ENCODE results near the gene IMPDH2.
A peak's percentile ranks its signal among the peaks of the same experiment; 100 is the strongest.
"Not testable (repeated sequence)": the region's sequence is repeated elsewhere in the genome, so short reads cannot be mapped to it uniquely, and the experiment has no call there.

The IMPDH2 gene

DNA sequence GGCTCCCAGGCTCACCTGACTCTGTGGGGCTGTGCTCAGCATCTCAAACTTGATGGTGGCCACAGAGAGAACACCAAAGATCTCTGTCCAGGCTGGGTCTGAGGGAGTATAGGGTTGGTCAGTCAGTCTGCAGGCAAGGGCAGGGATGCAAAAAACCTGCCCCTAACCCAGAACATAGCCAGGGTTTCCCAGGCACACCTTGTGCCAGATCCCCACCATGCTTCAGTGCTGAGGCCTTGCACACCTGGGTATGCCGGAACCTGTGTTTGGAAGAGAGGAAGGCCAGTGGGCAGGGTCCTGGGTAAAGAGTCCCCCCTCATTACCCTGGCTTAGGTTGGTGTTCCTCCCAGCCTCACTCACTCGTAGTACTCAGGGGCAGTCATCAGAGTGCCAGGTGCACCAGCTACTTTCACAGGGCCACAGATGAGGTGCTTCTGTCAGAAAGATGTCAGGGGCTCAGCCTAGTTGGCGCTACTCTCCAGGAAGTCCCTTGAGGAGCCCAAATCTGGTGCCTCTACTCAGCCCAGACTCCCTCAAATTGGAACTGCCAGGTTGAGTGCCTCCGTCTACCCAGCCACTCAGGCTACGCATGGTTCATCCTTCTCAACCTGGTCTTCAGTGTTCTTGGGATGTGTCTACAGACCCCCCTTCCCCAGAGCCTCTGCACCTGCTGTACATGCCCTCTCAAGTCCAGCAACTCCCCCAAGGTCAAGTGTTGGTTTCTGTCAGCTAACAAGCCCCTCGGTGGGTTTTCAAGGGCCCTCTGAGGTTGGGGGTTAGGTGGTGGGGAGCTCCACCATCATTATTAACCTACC is 12.6 kb downstream of the IMPDH2 start:
- Mint-ChIP-seq H3K9me3 (no peaks in the 10 kb centered on the region), H3K4me3 (peak overlapping the region; percentile 93), H3K27me3 (no peaks in the 10 kb centered on the region), H3K4me1 (peaks cover 62% of the 10 kb centered on the region), H3K27ac (peak overlapping the region; percentile 96), H3K36me3 (peaks cover 32% of the 10 kb centered on the region)
- no peak for ATAC-seq

DNA sequence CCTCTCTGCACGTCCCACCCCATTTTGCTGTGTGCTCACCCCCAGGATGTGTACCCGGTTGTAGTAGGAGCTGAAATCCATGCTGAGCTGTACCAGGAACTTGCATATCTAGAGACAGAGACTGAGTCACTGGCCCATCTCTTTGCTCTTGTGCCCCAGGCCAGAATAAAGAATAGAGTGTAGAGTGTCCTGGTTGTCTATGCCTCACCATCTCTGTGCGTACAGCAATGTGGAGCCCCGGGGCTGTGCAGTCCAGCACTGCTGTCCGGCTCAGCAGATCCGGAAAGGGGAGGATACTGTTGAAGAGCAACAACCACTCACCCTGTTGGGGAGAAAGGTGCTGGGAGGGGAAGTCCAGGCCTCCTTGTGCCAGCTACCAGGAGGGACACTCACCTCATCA is 13.4 kb downstream of the IMPDH2 start:
- H3K27ac Mint-ChIP-seq: no peak overlapping the region
- no peaks in the 10 kb centered on the region for H3K27me3 Mint-ChIP-seq
- ATAC-seq: no peak
- peaks cover 36% of the 10 kb centered on the region for H3K36me3 Mint-ChIP-seq
- peaks cover 65% of the 10 kb centered on the region for H3K4me1 Mint-ChIP-seq
- no peak overlapping the region for H3K4me3 Mint-ChIP-seq
- H3K9me3 Mint-ChIP-seq: no peaks in the 10 kb centered on the region

DNA sequence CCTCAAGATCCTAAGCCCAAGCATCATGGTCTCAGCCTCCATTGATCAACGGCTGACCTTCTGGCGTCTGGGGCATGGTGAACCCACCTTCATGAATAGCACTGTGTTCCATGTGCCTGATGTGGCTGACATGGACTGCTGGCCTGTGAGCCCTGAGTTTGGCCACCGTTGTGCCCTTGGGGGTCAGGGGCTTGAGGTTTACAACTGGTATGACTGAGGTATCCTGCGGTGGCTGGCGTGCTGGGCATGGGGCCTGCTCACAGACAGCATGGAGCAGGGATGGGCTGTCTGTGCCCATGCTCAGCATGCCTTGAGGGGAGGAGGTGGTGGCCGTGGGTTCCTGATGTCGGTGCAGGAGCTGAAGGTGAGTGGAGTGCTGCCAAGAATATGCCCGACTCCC is 14.1 kb downstream of the IMPDH2 start:
- Mint-ChIP-seq H3K9me3 (no peaks in the 10 kb centered on the region), H3K27me3 (no peaks in the 10 kb centered on the region), H3K4me3 (no peak overlapping the region), H3K36me3 (peaks cover 36% of the 10 kb centered on the region), H3K4me1 (peaks cover 62% of the 10 kb centered on the region), H3K27ac (peak overlapping the region; percentile 40)
- ATAC-seq: no peak

DNA sequence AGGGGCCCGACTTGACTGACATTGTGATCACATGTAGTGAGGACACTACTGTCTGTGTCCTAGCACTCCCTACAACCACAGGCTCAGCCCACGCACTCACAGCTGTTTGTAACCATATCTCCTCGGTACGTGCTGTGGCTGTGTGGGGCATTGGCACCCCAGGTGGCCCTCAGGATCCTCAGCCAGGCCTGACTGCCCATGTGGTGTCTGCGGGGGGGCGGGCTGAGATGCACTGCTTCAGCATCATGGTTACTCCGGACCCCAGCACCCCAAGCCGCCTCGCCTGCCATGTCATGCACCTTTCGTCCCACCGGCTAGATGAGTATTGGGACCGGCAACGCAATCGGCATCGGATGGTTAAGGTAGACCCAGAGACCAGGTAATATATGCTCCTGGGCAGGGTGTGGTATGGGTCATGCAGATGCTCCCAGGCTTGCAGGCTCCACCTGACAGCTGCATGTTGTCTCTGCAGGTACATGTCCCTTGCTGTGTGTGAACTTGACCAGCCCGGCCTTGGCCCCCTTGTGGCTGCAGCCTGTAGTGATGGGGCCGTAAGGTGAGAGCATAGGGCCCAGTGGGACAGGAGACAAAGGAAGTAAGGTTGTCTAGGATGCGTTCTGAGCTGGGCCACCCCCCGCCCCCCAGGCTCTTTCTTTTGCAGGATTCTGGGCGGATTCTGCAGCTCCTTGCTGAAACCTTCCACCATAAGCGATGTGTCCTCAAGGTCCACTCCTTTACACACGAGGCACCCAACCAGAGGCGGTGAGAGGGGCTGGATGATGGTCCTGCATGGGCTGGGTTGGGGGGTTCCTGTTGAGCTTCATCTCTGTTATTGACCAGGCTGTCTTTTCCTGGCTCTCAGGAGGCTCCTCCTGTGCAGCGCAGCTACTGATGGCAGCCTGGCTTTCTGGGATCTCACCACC is 15.2 kb downstream of the IMPDH2 start:
- Mint-ChIP-seq H3K36me3 (peaks cover 41% of the 10 kb centered on the region), H3K4me1 (peaks cover 62% of the 10 kb centered on the region), H3K27ac (no peak overlapping the region), H3K4me3 (no peak overlapping the region), H3K27me3 (no peaks in the 10 kb centered on the region), H3K9me3 (no peaks in the 10 kb centered on the region)
- peak; percentile 61 for ATAC-seq

DNA sequence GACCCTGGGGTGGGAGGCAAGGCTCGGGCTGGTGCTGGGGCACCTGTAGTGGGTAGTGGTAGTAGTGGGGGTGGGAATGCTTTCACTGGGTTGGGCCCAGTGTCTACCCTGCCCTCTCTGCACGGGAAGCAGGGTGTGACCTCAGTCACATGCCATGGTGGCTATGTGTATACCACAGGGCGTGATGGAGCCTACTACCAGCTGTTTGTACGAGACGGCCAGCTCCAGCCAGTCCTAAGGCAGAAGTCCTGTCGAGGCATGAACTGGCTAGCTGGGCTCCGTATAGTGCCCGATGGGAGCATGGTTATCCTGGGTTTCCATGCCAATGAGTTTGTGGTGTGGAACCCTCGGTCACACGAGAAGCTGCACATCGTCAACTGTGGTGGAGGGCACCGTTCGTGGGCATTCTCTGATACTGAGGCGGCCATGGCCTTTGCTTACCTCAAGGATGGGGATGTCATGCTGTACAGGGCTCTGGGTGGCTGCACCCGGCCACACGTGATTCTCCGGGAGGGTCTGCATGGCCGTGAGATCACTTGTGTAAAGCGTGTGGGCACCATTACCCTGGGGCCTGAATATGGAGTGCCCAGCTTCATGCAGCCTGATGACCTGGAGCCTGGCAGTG is 16.0 kb downstream of the IMPDH2 start:
- Mint-ChIP-seq H3K27me3 (no peaks in the 10 kb centered on the region), H3K4me3 (no peak overlapping the region), H3K36me3 (peaks cover 49% of the 10 kb centered on the region), H3K4me1 (peaks cover 65% of the 10 kb centered on the region), H3K27ac (no peak overlapping the region), H3K9me3 (no peaks in the 10 kb centered on the region)
- no peak for ATAC-seq

DNA sequence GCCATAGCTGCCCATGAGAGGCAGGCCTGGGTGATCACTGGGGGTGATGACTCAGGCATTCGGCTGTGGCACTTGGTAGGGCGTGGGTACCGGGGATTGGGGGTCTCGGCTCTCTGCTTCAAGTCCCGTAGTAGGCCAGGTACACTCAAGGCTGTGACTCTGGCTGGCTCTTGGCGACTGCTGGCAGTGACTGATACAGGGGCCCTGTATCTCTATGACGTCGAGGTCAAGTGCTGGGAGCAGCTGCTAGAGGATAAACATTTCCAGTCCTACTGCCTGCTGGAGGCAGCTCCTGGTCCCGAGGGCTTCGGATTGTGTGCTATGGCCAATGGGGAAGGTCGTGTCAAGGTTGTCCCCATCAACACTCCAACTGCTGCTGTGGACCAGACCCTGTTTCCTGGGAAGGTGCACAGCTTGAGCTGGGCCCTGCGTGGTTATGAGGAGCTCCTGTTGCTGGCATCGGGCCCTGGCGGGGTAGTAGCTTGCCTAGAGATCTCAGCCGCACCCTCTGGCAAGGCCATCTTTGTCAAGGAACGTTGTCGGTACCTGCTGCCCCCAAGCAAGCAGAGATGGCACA is 16.7 kb downstream of the IMPDH2 start:
- ATAC-seq: no peak
- Mint-ChIP-seq H3K36me3 (peaks cover 53% of the 10 kb centered on the region), H3K4me1 (peaks cover 68% of the 10 kb centered on the region), H3K27me3 (no peaks in the 10 kb centered on the region), H3K4me3 (no peak overlapping the region), H3K27ac (no peak overlapping the region), H3K9me3 (no peaks in the 10 kb centered on the region)

DNA sequence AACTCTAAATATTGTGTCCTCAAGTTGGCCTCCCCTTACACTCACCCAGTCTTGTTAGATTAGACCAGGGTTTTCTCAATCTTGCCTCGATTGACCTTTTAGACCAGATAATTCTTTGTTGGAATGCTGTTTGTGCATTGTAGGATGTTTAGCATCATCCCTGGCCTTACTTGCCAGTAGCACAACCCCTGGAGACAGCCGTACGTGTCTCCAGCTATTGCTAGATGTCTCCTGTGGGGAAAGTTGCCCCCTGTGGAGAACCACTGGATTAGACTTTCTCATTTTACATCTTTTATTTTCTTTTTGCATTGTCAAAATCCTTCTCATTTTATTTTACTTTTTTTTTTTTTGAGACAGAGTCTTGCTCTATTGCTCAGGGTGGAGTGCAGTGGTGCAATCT is 19.8 kb downstream of the IMPDH2 start:
- no peak overlapping the region for H3K27ac Mint-ChIP-seq

DNA sequence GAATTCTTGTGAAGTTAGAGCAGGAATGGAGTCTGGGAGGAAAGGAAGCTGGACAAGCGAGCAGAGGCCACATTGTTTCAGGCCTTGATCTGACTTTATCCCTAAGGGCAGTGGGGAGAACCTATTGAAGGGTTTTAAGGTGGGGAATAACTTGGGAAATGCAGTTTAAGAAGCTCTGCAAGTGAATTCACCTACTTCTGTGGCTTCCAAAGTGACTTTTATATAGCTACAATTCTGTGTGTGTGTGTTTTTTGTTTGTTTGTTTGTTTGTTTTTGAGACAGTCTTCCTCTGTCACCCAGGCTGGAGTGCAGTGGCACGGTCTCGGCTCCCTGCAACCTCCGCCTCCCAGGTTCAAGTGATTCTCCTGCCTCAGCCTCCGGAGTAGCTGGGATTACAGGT is 20.6 kb downstream of the IMPDH2 start:
- H3K27me3 Mint-ChIP-seq, ATAC-seq, H3K9me3 Mint-ChIP-seq: not testable (repeated sequence)
- peak overlapping the region; percentile 99 for H3K4me3 Mint-ChIP-seq
- H3K4me1 Mint-ChIP-seq: peaks cover 55% of the 10 kb centered on the region
- peak overlapping the region; percentile 98 for H3K27ac Mint-ChIP-seq
- H3K36me3 Mint-ChIP-seq: peaks cover 34% of the 10 kb centered on the region

More for the DNA sequence above, 19.8 kb downstream of the IMPDH2 start:
- Mint-ChIP-seq H3K4me1 (peaks cover 62% of the 10 kb centered on the region), H3K36me3 (peaks cover 38% of the 10 kb centered on the region), H3K27me3 (no peaks in the 10 kb centered on the region), H3K4me3 (peak overlapping the region; percentile 21), H3K9me3 (no peaks in the 10 kb centered on the region)
- no peak for ATAC-seq

DNA sequence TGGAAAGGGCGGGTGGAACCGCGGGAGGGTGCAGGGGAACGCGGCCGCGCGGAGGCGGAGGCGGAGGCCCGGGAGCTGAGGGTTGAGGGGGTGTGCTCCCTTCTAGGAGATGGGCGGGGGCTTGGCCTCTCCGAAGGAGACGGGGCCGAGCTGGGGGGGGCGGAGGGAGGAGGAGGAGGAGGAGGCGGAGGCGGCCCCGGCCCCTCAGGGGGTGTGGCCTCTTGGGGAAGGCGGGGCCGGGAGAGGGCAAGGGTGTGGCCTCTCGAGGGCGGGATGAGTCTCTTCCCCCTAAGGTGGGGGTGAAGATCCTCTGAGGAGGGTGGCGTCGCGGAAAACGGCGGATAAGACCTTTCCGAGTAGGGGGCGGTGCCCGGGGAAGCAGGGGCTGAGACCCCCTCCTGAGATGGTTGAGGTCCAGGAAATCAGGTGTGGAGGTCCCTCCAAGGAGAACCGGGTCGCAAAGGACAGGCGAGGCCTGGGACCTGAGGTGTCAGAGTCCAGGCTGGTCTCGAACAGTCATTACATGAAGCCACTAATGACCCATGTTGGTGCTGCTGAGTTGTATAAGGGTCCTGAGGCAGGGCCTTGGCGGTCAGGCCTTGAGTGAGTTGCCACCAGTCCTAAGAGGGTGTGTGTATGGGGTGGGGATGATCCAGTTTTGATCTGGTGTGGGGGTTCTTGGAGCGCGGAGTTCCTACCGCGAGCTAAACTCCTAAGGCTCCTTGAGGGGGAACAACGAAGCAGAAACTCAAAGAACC is 21.2 kb downstream of the IMPDH2 start:
- peak overlapping the region; percentile 99 for H3K4me3 Mint-ChIP-seq
- peak overlapping the region; percentile 98 for H3K27ac Mint-ChIP-seq
- peaks cover 49% of the 10 kb centered on the region for H3K4me1 Mint-ChIP-seq
- peaks cover 28% of the 10 kb centered on the region for H3K36me3 Mint-ChIP-seq
- no peaks in the 10 kb centered on the region for H3K27me3 Mint-ChIP-seq
- ATAC-seq: peak; percentile 81
- no peaks in the 10 kb centered on the region for H3K9me3 Mint-ChIP-seq

DNA sequence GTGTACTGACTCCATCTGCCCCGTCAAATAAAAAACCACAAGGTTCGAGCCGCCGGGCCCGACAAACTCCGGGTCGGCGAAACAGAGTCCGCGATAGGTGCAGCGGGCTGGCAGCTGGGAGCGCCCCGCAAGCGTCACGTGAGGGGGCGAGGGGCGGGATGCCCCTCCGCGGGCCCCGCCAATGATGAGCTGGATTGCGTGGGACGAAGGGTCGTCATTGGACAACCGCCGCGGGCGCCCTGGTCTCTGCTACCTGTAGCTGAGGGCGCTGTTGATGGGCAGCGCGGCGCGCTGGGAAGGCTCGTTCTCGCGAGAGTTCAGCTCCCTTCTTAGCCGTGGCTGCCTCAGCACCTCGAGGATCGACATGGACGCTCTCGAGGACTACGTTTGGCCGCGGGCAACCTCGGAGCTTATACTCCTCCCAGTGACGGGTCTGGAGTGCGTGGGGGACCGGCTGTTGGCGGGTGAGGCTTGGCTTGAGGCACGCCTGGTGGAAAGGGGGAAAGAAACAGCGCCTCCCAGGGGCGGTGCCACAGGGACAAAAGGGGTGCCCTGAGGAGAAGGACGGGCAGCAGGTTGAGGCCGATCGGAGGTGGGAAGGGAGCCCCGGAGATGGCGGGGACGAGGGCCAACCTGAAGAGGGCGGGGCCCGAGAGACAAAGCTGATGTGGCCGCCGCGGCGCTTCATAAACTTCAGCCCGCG is 22.0 kb downstream of the IMPDH2 start, which contains the start of gene WDR6:
Gene WDR6, plus strand, starts transcription at position 324 of the 703 bp plus-strand sequence. Its CDS starts 41 bp downstream, at position 365.
- Mint-ChIP-seq H3K4me3 (peak within 1 kb of the TSS; percentile 99), H3K9me3 (no peaks in the 10 kb centered on the region), H3K27ac (peak within 1 kb of the TSS; percentile 98), H3K4me1 (peaks cover 47% of the 10 kb centered on the region), H3K36me3 (peaks cover 28% of the 10 kb centered on the region), H3K27me3 (no peaks in the 10 kb centered on the region)
- peak; percentile 96 for ATAC-seq

DNA sequence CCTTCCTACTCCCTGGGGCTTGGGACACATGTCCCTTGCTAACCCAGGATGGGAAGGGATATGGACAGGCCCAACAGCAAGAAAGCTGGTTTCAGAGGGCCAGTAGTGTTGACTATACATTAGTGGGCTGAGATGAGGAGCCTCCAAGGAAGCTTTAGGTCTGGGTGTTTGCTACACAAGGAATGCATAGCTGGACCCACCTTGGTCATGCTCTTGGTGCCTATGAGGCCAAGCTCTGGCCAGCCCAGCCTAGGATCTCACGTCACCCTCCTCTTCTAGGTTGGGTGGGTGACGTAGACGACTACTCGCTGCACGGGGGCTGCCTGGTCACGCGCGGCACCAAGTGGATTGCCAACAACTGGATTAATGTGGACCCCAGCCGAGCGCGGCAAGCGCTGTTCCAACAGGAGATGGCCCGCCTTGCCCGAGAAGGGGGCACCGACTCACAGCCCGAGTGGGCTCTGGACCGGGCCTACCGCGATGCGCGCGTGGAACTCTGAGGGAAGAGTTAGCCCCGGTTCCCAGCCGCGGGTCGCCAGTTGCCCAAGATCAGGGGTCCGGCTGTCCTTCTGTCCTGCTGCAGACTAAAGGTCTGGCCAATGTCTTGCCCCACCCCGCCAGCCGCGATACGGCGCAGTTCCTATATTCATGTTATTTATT is 22.7 kb downstream of the IMPDH2 start:
- peak overlapping the region; percentile 99 for H3K4me3 Mint-ChIP-seq
- peaks cover 41% of the 10 kb centered on the region for H3K4me1 Mint-ChIP-seq
- H3K27ac Mint-ChIP-seq: peak overlapping the region; percentile 98
- ATAC-seq: no peak
- peaks cover 25% of the 10 kb centered on the region for H3K36me3 Mint-ChIP-seq
- H3K9me3 Mint-ChIP-seq: no peaks in the 10 kb centered on the region
- no peaks in the 10 kb centered on the region for H3K27me3 Mint-ChIP-seq

DNA sequence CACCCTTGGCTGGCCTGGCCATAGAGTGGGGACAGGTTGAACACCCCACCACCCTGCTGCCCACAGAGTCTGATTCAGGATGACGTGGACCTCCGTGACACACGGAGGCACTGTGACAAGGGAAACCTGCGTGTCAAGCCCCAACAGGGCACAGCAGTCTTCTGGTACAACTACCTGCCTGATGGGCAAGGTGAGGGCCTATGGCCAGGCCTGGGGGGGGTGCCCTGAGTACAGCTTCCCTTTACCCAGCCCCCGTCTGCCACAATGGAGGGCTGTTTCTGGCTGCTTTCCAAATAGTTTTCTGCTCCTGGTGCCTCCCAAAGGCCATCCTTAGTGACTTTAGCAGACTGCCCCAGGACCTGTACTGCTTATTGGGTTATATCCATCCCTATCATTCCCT is 23.2 kb downstream of the IMPDH2 start:
- peak overlapping the region; percentile 98 for H3K27ac Mint-ChIP-seq
- H3K4me3 Mint-ChIP-seq: peak overlapping the region; percentile 99
- ATAC-seq: no peak
- H3K36me3 Mint-ChIP-seq: peaks cover 23% of the 10 kb centered on the region
- peaks cover 38% of the 10 kb centered on the region for H3K4me1 Mint-ChIP-seq
- H3K9me3 Mint-ChIP-seq: no peaks in the 10 kb centered on the region
- H3K27me3 Mint-ChIP-seq: no peaks in the 10 kb centered on the region

DNA sequence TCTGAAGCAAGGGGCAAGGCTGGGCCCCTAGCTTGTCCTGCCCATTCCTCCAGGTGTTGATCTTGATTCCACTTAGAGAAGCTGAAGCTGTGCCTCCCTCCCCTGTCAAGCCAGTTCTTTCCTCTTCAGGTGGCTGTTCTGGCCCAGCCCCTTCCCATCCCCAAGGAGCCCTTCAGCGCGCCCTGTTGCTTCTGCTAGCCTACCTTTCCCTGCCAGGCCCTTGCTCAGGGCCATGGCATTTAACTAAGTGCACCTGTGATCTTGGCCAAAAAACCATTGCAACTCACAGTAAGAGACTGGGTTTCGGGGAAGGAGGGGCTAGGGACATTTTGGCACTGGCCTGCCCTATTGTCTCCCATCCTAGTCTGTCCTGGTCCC is 23.9 kb downstream of the IMPDH2 start:
- Mint-ChIP-seq H3K27ac (no peak overlapping the region), H3K4me1 (peaks cover 38% of the 10 kb centered on the region), H3K9me3 (no peaks in the 10 kb centered on the region), H3K4me3 (no peak overlapping the region), H3K36me3 (peaks cover 23% of the 10 kb centered on the region), H3K27me3 (no peaks in the 10 kb centered on the region)
- ATAC-seq: no peak

All from stimulated activated memory B cell treated with anti-CD40 and anti-IgM and Interleukin-4, amounts not matched to agents 10 μg/mL and 1 μg/mL and 100 μg/mL, for 72 hours (primary cell).